Measurements from ENCODE around the gene TRABD2B. TPM values are rescaled to one million over a fixed set of nuclear protein-coding genes. Genes with fewer than 3 reads are reported as not detected.

The TRABD2B gene
- total RNA-seq, 1 experiment from 2014 or later = 10.3 TPM

GRCh38 chr1:47907177-47907528 lies 90.0 kb downstream of the TRABD2B start (continued):
- no peak for TF ChIP-seq KAT7 (CRISPR knock-in tag; IDR thresholded peaks at IDR 0.05; ENCODE audit: borderline replicate concordance)
- no peak for TF ChIP-seq ZNF121 (CRISPR knock-in tag; IDR thresholded peaks at IDR 0.05)

- CTCF ChIA-PET = no interaction called here
- no peak overlapping the region for H3K4me3 Mint-ChIP-seq
- H3K9me3 Mint-ChIP-seq = no peaks in the 10 kb centered on the region
- peaks cover 3% of the 10 kb centered on the region; the same call in 1 of the 2 replicates for H3K27me3 Mint-ChIP-seq (ENCODE audit: low read depth)
- no peak overlapping the region for H3K27ac Mint-ChIP-seq
- TF ChIP-seq USF2 (CRISPR knock-in tag; IDR thresholded peaks at IDR 0.05) (no peak), ZNF219 (CRISPR knock-in tag; IDR thresholded peaks at IDR 0.05; ENCODE audit: borderline replicate concordance) (no peak), HMGXB4 (CRISPR knock-in tag; IDR thresholded peaks at IDR 0.05) (no peak), OVOL2 (CRISPR knock-in tag; IDR thresholded peaks at IDR 0.05; ENCODE audit: borderline replicate concordance) (no peak), SMAD4 (CRISPR knock-in tag; IDR thresholded peaks at IDR 0.05) (no peak), TEAD1 (CRISPR knock-in tag; IDR thresholded peaks at IDR 0.05) (no peak), ZNF425 (CRISPR knock-in tag; conservative IDR thresholded peaks at IDR 0.05) (no peak), ZNF416 (CRISPR knock-in tag; IDR thresholded peaks at IDR 0.05) (no peak), CREB1 (CRISPR knock-in tag; IDR thresholded peaks at IDR 0.05) (no peak), MYBL2 (CRISPR knock-in tag; IDR thresholded peaks at IDR 0.05) (no peak), ZNF263 (CRISPR knock-in tag; IDR thresholded peaks at IDR 0.05; ENCODE audit: low read depth) (no peak), ZBTB43 (CRISPR knock-in tag; IDR thresholded peaks at IDR 0.05) (no peak), FOXK1 (CRISPR knock-in tag; IDR thresholded peaks at IDR 0.05) (no peak), HMGA2 (CRISPR knock-in tag; IDR thresholded peaks at IDR 0.05) (no peak), ZBTB21 (CRISPR knock-in tag; IDR thresholded peaks at IDR 0.05; ENCODE audit: borderline replicate concordance) (no peak), FOXP1 (CRISPR knock-in tag; IDR thresholded peaks at IDR 0.05; ENCODE audit: borderline replicate concordance) (no peak), ZNF121 (CRISPR knock-in tag; IDR thresholded peaks at IDR 0.05) (no peak), TP53 (CRISPR knock-in tag; IDR thresholded peaks at IDR 0.05) (no peak), MLX (CRISPR knock-in tag; IDR thresholded peaks at IDR 0.05) (no peak)
- no peak for ATAC-seq
- no peak for DNase-seq (ENCODE audit: low spot score)
- H3K4me1 Mint-ChIP-seq = peaks cover 24% of the 10 kb centered on the region
- POLR2A ChIA-PET = no interaction called here
- no peaks in the 10 kb centered on the region for H3K36me3 Mint-ChIP-seq
Observed at GRCh38 chr1:47906527-47907176, 90.5 kb downstream of the TRABD2B start.

Data from WTC11 (cell line).